OCI-M2 (cell line): Measurements from ENCODE around the gene FRMPD3.

ENCODE experiments used
- DNase-seq: peaks from one replicate; lab custom pipeline; 2025; ENCODE audit not compliant: unreplicated experiment; lab: John Stamatoyannopoulos, UW

Gene FRMPD3

GRCh38 chrX:107477406-107477805 is 28.0 kb downstream of the FRMPD3 start:
- DNase-seq = no peak

- no peak for DNase-seq
Observed at GRCh38 chrX:107480272-107480671, 30.8 kb downstream of the FRMPD3 start.

- no peak for DNase-seq
Observed at GRCh38 chrX:107482046-107482445, 32.6 kb downstream of the FRMPD3 start.

GRCh38 chrX:107484002-107484726 is 34.7 kb downstream of the FRMPD3 start:
- no peak for DNase-seq

GRCh38 chrX:107485013-107485412 is 35.6 kb downstream of the FRMPD3 start:
- no peak for DNase-seq

GRCh38 chrX:107493141-107493540 is 43.7 kb downstream of the FRMPD3 start:
- no peak for DNase-seq

- DNase-seq = no peak
Observed at GRCh38 chrX:107496786-107497185, 47.3 kb downstream of the FRMPD3 start.
